Measurements from ENCODE around the gene MYBPC3.

GRCh38 chr11:47358731-47359051 lies 6.2 kb upstream of the MYBPC3 start:
- no peak for TF ChIP-seq CTCF (IDR thresholded peaks at IDR 0.05)
- no peak for TF ChIP-seq EZH2 (IDR thresholded peaks at IDR 0.05)
- TF ChIP-seq EZH2phosphoT487 (IDR thresholded peaks at IDR 0.05) = no peak
